ENCODE results near the gene TECRL. TPM values are rescaled to one million over a fixed set of nuclear protein-coding genes. Genes with fewer than 3 reads are reported as not detected.

Gene TECRL
- total and polyA plus RNA-seq, 4 donors: 0.02 to 0.23 TPM; not detected in 2

DNA sequence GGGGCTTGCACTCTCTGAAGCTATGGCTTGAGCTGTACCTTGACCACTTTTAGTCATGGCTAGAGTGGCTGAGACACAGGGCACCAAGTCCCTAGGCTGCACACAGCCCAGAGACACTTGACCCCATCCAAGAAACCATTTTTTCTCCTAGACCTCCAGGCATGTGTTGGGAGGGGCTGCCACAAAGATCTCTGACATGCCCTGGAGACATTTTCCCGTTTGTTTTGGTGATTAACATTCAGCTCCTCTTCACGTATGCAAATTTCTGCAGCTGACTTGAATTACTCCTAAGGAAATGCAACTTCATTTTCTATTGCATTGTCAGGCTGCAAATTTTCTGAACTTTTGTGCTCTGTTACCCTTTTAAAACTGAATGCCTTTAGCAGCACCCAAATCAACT, 142.6 kb downstream of the TECRL start:
- Histone ChIP-seq H3K27me3 (ENCODE audit: control insufficient read depth in 3 of 3, insufficient read depth in 3 of 3, low read length in 2 of 3) (no peaks in the 10 kb centered on the region), H3K36me3 (ENCODE audit: control insufficient read depth in 4 of 4, insufficient read depth in 4 of 4, low read length in 4 of 4) (no peaks in the 10 kb centered on the region), H3K9me3 (ENCODE audit: control insufficient read depth in 4 of 4, insufficient read depth in 3 of 4, low read length in 3 of 4) (peaks cover 0 to 2% (median 0%) of the 10 kb centered on the region in 4 donors), H3K9ac (ENCODE audit: insufficient read depth in 1 of 2, low read length in 2 of 2) (no peak overlapping the region), H3K4me1 (ENCODE audit: control insufficient read depth in 5 of 5, insufficient read depth in 5 of 5, low read length in 5 of 5) (no peaks in the 10 kb centered on the region), H3K27ac (ENCODE audit: low read depth in 1 of 2, low read length in 1 of 2) (no peak overlapping the region), H3K4me3 (no peak overlapping the region)
- ATAC-seq (ENCODE audit: insufficient read depth, low FRiP score): no peak
- TF ChIP-seq, protein P1, sequence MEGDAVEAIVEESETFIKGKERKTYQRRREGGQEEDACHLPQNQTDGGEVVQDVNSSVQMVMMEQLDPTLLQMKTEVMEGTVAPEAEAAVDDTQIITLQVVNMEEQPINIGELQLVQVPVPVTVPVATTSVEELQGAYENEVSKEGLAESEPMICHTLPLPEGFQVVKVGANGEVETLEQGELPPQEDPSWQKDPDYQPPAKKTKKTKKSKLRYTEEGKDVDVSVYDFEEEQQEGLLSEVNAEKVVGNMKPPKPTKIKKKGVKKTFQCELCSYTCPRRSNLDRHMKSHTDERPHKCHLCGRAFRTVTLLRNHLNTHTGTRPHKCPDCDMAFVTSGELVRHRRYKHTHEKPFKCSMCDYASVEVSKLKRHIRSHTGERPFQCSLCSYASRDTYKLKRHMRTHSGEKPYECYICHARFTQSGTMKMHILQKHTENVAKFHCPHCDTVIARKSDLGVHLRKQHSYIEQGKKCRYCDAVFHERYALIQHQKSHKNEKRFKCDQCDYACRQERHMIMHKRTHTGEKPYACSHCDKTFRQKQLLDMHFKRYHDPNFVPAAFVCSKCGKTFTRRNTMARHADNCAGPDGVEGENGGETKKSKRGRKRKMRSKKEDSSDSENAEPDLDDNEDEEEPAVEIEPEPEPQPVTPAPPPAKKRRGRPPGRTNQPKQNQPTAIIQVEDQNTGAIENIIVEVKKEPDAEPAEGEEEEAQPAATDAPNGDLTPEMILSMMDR (IDR thresholded peaks at IDR 0.05; ENCODE audit: control extremely low read depth, extremely low read depth): no peak
- 76 to 90% methylated on average over 2 of the region's 2 CpGs for WGBS, 2 donors
- DNase-seq: no peak

DNA sequence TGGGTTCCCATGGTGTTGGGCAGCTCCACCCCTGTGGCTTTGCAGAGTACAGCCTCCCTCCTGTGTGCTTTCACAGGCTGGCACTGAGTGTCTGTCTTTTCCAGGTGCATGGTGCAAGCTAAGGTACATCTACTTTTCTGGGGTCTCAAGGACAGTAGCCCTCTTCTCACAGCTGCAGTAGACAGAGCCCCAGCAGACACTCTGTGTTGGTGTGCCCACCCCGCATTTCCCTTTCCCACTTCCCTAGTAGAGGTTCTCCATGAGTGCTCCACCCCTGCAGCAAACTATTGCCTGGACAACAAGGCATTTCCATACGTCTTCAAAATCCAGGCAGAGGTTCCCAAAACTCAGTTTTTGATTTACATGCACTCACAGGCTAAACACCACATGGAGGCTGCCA, 143.0 kb downstream of the TECRL start:
- WGBS, 2 donors: 79 to 88% methylated on average over 2 of the region's 2 CpGs
- Histone ChIP-seq H3K36me3 (ENCODE audit: control insufficient read depth in 4 of 4, insufficient read depth in 4 of 4, low read length in 4 of 4) (no peaks in the 10 kb centered on the region), H3K27me3 (ENCODE audit: control insufficient read depth in 3 of 3, insufficient read depth in 3 of 3, low read length in 2 of 3) (no peaks in the 10 kb centered on the region), H3K4me1 (ENCODE audit: control insufficient read depth in 5 of 5, insufficient read depth in 5 of 5, low read length in 5 of 5) (no peaks in the 10 kb centered on the region), H3K27ac (ENCODE audit: low read depth in 1 of 2, low read length in 1 of 2) (no peak overlapping the region), H3K9me3 (ENCODE audit: control insufficient read depth in 4 of 4, insufficient read depth in 3 of 4, low read length in 3 of 4) (peaks cover 0 to under 1% (median 0%) of the 10 kb centered on the region in 4 donors), H3K4me3 (no peak overlapping the region), H3K9ac (ENCODE audit: insufficient read depth in 1 of 2, low read length in 2 of 2) (no peak overlapping the region)
- TF ChIP-seq, protein P1 (IDR thresholded peaks at IDR 0.05; ENCODE audit: control extremely low read depth, extremely low read depth): no peak
- no peak for DNase-seq
- no peak for ATAC-seq (ENCODE audit: insufficient read depth, low FRiP score)

DNA sequence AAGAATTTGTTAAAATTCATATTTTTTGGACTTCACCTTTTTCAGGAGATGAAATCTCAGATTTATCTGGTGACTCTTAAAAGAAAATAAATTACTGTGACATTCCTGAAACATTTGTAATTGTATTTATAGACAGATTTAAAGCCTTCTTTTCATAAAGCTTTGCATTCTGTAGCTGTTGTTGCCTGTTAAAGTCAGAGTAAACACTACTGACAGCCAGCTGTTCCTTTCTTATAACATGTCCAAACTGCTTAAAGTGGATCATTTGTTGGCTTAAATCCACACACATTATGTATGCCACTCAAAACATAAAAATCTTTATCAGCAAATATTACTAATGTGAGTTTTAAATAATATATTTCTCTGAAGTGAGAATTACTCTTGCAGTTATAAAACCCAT, 157.5 kb downstream of the TECRL start:
- Histone ChIP-seq H3K36me3 (ENCODE audit: control insufficient read depth in 4 of 4, insufficient read depth in 4 of 4, low read length in 4 of 4) (no peaks in the 10 kb centered on the region), H3K9ac (ENCODE audit: insufficient read depth in 1 of 2, low read length in 2 of 2) (no peak overlapping the region), H3K27ac (ENCODE audit: low read depth in 1 of 2, low read length in 1 of 2) (no peak overlapping the region), H3K27me3 (ENCODE audit: control insufficient read depth in 3 of 3, insufficient read depth in 3 of 3, low read length in 2 of 3) (no peaks in the 10 kb centered on the region), H3K4me3 (no peak overlapping the region), H3K4me1 (ENCODE audit: control insufficient read depth in 5 of 5, insufficient read depth in 5 of 5, low read length in 5 of 5) (peaks cover 0 to 6% (median 0%) of the 10 kb centered on the region in 5 donors), H3K9me3 (ENCODE audit: control insufficient read depth in 4 of 4, insufficient read depth in 3 of 4, low read length in 3 of 4) (no peaks in the 10 kb centered on the region)
- no peak for ATAC-seq (ENCODE audit: insufficient read depth, low FRiP score)
- TF ChIP-seq, protein P1 (IDR thresholded peaks at IDR 0.05; ENCODE audit: control extremely low read depth, extremely low read depth): no peak
- peak in 2 of 3 donors; percentile 62 to 66 for DNase-seq

DNA sequence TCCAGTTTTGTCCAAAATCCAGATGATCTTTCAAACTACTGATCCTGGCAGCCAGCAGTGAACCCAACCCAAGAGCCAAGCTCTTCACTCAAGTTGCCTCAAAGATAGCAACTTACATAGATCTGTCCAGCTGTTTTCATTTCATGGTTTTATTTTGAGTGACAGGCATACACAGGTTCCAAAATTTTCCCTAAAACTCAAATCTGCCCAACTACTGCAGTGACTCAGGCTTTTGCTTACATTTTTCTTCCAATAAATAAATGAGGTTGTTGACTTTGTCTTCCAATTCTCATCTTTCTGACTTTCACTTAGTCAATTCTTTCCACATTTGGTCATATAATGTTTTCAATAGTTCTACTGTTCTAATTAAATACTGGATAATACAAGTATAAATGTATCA, 158.8 kb downstream of the TECRL start:
- Histone ChIP-seq H3K4me3 (no peak overlapping the region), H3K36me3 (ENCODE audit: control insufficient read depth in 4 of 4, insufficient read depth in 4 of 4, low read length in 4 of 4) (no peaks in the 10 kb centered on the region), H3K4me1 (ENCODE audit: control insufficient read depth in 5 of 5, insufficient read depth in 5 of 5, low read length in 5 of 5) (peaks cover 0 to 6% (median 0%) of the 10 kb centered on the region in 5 donors), H3K27ac (ENCODE audit: low read depth in 1 of 2, low read length in 1 of 2) (no peak overlapping the region), H3K9ac (ENCODE audit: insufficient read depth in 1 of 2, low read length in 2 of 2) (no peak overlapping the region), H3K27me3 (ENCODE audit: control insufficient read depth in 3 of 3, insufficient read depth in 3 of 3, low read length in 2 of 3) (no peaks in the 10 kb centered on the region), H3K9me3 (ENCODE audit: control insufficient read depth in 4 of 4, insufficient read depth in 3 of 4, low read length in 3 of 4) (no peaks in the 10 kb centered on the region)
- DNase-seq: no peak
- TF ChIP-seq, protein P1 (IDR thresholded peaks at IDR 0.05; ENCODE audit: control extremely low read depth, extremely low read depth): no peak
- ATAC-seq (ENCODE audit: insufficient read depth, low FRiP score): no peak
